Measurements from ENCODE around the gene MPV17L2. TPM values are rescaled to one million over a fixed set of nuclear protein-coding genes. Genes with fewer than 3 reads are reported as not detected.

MPV17L2 gene
- total and polyA plus RNA-seq, 2 donors (not counting 1 experiment from before 2014, with no cell fraction given) = 8.6 to 23.0 TPM

- no peak overlapping the region for H3K27ac ChIP-seq (ENCODE audit: low read length in 2 of 2)
- ATAC-seq (ENCODE audit: low read depth) (no peak), DNase-seq (peak; percentile 2)
- no peaks in the 10 kb centered on the region for H3K4me1 ChIP-seq (ENCODE audit: control insufficient read depth in 2 of 2, insufficient read depth in 2 of 2, low read length in 2 of 2)
- CTCF ChIA-PET = no interaction called here
- no peak overlapping the region for H3K4me3 ChIP-seq (ENCODE audit: control extremely low read depth in 1 of 5, extremely low read depth in 1 of 5, insufficient read depth in 1 of 5, low read depth in 2 of 5, low read length in 4 of 5)
- peaks cover 0 to 32% (median 5%) of the 10 kb centered on the region in 4 experiments for H3K27me3 ChIP-seq (replicated peaks in 1 of 4; ENCODE audit: control extremely low read depth in 1 of 4, control insufficient read depth in 3 of 4, insufficient read depth in 4 of 4, low read length in 3 of 4)
- Mint-ChIP-seq H3K27me3 (peaks cover 16% of the 10 kb centered on the region), H3K9me3 (ENCODE audit: insufficient read depth) (no peaks in the 10 kb centered on the region), H3K4me1 (peaks cover 6% of the 10 kb centered on the region), H3K4me3 (no peak overlapping the region), H3K27ac (no peak overlapping the region)
- peaks cover 0 to 20% (median 0%) of the 10 kb centered on the region in 3 donors for H3K9me3 ChIP-seq (ENCODE audit: control extremely low read depth in 1 of 3, control insufficient read depth in 2 of 3, insufficient read depth in 1 of 3, low read length in 2 of 3)
- no peaks in the 10 kb centered on the region for H4K20me1 ChIP-seq (ENCODE audit: control insufficient read depth, insufficient read depth, low read length, poor library complexity, severe bottlenecking)
- H3K4me2 ChIP-seq (replicated peaks; ENCODE audit: low read depth, low read length, poor library complexity, severe bottlenecking) = no peak overlapping the region
- WGBS (ENCODE audit: insufficient coverage) = 100% methylated on average over 3 of the region's 8 CpGs
- no peak for TF ChIP-seq CTCF (IDR thresholded peaks at IDR 0.05)
- no peak for TF ChIP-seq EZH2 (IDR thresholded peaks at IDR 0.05; ENCODE audit: borderline replicate concordance, insufficient read depth, low read depth, low read length, poor library complexity, severe bottlenecking)
- H3K36me3 ChIP-seq (replicated peaks in 1 of 2; ENCODE audit: control extremely low read depth in 1 of 2, control insufficient read depth in 1 of 2, extremely low read depth in 1 of 2, insufficient read depth in 2 of 2, low read length in 1 of 2) = no peaks in the 10 kb centered on the region
- no peak overlapping the region for H2AFZ ChIP-seq (ENCODE audit: insufficient read depth, low read depth, low read length, poor library complexity, severe bottlenecking)
- H3K79me2 ChIP-seq (ENCODE audit: control insufficient read depth, insufficient read depth, low read length) = no peaks in the 10 kb centered on the region
- H3K9ac ChIP-seq (ENCODE audit: low read length) = no peak overlapping the region
- intact Hi-C loops (cut with micrococcal nuclease) = no loop called here
- POLR2A ChIA-PET = no interaction called here
Measured at GRCh38 chr19:18216789-18217188, 23.8 kb downstream of the MPV17L2 start.

- Histone ChIP-seq H3K4me3 (ENCODE audit: control extremely low read depth in 1 of 5, extremely low read depth in 1 of 5, insufficient read depth in 1 of 5, low read depth in 2 of 5, low read length in 4 of 5) (no peak overlapping the region), H2AFZ (ENCODE audit: insufficient read depth, low read depth, low read length, poor library complexity, severe bottlenecking) (no peak overlapping the region), H3K36me3 (replicated peaks in 1 of 2; ENCODE audit: control extremely low read depth in 1 of 2, control insufficient read depth in 1 of 2, extremely low read depth in 1 of 2, insufficient read depth in 2 of 2, low read length in 1 of 2) (no peaks in the 10 kb centered on the region), H4K20me1 (ENCODE audit: control insufficient read depth, insufficient read depth, low read length, poor library complexity, severe bottlenecking) (no peaks in the 10 kb centered on the region), H3K27ac (ENCODE audit: low read length in 2 of 2) (no peak overlapping the region), H3K9me3 (ENCODE audit: control extremely low read depth in 1 of 3, control insufficient read depth in 2 of 3, insufficient read depth in 1 of 3, low read length in 2 of 3) (peaks cover 0 to 26% (median 0%) of the 10 kb centered on the region in 3 donors), H3K27me3 (replicated peaks in 1 of 4; ENCODE audit: control extremely low read depth in 1 of 4, control insufficient read depth in 3 of 4, insufficient read depth in 4 of 4, low read length in 3 of 4) (peaks cover 0 to 40% (median 7%) of the 10 kb centered on the region in 4 experiments), H3K4me1 (ENCODE audit: control insufficient read depth in 2 of 2, insufficient read depth in 2 of 2, low read length in 2 of 2) (no peaks in the 10 kb centered on the region), H3K4me2 (replicated peaks; ENCODE audit: low read depth, low read length, poor library complexity, severe bottlenecking) (no peak overlapping the region), H3K9ac (ENCODE audit: low read length) (no peak overlapping the region), H3K79me2 (ENCODE audit: control insufficient read depth, insufficient read depth, low read length) (no peaks in the 10 kb centered on the region)
- DNase-seq = peak; percentile 6
- ChIA-PET POLR2A (no interaction called here), CTCF (interaction anchor here (1.3 kb wide), 1 partner anchor 34 kb away, joined by 7 read pairs; no protein-coding TSS in a partner anchor)
- WGBS (ENCODE audit: insufficient coverage) = 86% methylated on average over 17 of the region's 17 CpGs
- H3K9me3 Mint-ChIP-seq (ENCODE audit: insufficient read depth) = no peaks in the 10 kb centered on the region
- intact Hi-C loops (cut with micrococcal nuclease) = no loop called here
- TF ChIP-seq EZH2 (IDR thresholded peaks at IDR 0.05; ENCODE audit: borderline replicate concordance, insufficient read depth, low read depth, low read length, poor library complexity, severe bottlenecking) = no peak
- no peak for TF ChIP-seq CTCF (IDR thresholded peaks at IDR 0.05)
- no peak for ATAC-seq (ENCODE audit: low read depth)
- H3K4me3 Mint-ChIP-seq = no peak overlapping the region
- peaks cover 6% of the 10 kb centered on the region for H3K4me1 Mint-ChIP-seq
- peaks cover 16% of the 10 kb centered on the region for H3K27me3 Mint-ChIP-seq
- no peak overlapping the region for H3K27ac Mint-ChIP-seq
Measured at GRCh38 chr19:18218159-18218558, 25.1 kb downstream of the MPV17L2 start.
